H9 (cell line): ENCODE measurements around the gene STK17B. TPM values are rescaled to one million over a fixed set of nuclear protein-coding genes. Genes with fewer than 3 reads are reported as not detected.

Experiments
- DNase-seq: peaks from one replicate; pipeline ENCODE4 v3.0.0-alpha.2; 2017
- H2AFZ ChIP-seq: one replicate; pipeline ENCODE4 v1.6.1; 2013; ENCODE audit warnings: mild to moderate bottlenecking, low read length, control low read depth, moderate library complexity
- H2AK5ac ChIP-seq: 2 replicates; pipeline ENCODE4 v1.6.1; 2013; ENCODE audit warnings: low read length, control low read depth, mixed read lengths; ENCODE audit not compliant: insufficient read length
- H2BK120ac ChIP-seq: one replicate; pipeline ENCODE4 v1.6.1; 2013; ENCODE audit warnings: low read depth, mild to moderate bottlenecking, low read length, control low read depth, inconsistent platforms; ENCODE audit not compliant: poor library complexity, severe bottlenecking
- H2BK12ac ChIP-seq: 2 replicates; pipeline ENCODE4 v1.6.1; 2013; ENCODE audit warnings: low read length, control low read depth, mixed read lengths, low read depth; ENCODE audit not compliant: insufficient read length
- H2BK15ac ChIP-seq: 2 replicates; pipeline ENCODE4 v1.6.1; 2013; ENCODE audit warnings: low read depth, low read length, control low read depth
- H2BK20ac ChIP-seq: one replicate; pipeline ENCODE4 v1.6.1; 2013; ENCODE audit warnings: low read depth, mild to moderate bottlenecking, low read length, control low read depth, inconsistent platforms; ENCODE audit not compliant: poor library complexity, severe bottlenecking
- H2BK5ac ChIP-seq: 2 replicates; pipeline ENCODE4 v1.6.1; 2013; ENCODE audit warnings: low read length, control low read depth, mixed read lengths; ENCODE audit not compliant: insufficient read length
- H3K14ac ChIP-seq: 2 replicates; pipeline ENCODE4 v1.6.1; 2013; ENCODE audit warnings: low read length, control low read depth; ENCODE audit not compliant: insufficient read depth
- H3K18ac ChIP-seq: 2 replicates; pipeline ENCODE4 v1.6.1; 2013; ENCODE audit warnings: low read depth, mild to moderate bottlenecking, mixed read lengths, low read length, control low read depth; ENCODE audit not compliant: insufficient read length
- H3K23ac ChIP-seq: 2 replicates; pipeline ENCODE4 v1.6.1; 2013; ENCODE audit warnings: low read length, control low read depth, mixed read lengths, low read depth; ENCODE audit not compliant: insufficient read length
- H3K23me2 ChIP-seq: 2 replicates; pipeline ENCODE4 v1.6.1; 2013; ENCODE audit warnings: low read depth, mild to moderate bottlenecking, mixed read lengths, low read length, control low read depth; ENCODE audit not compliant: insufficient read length, poor library complexity, severe bottlenecking
- H3K27ac ChIP-seq: 2 replicates; pipeline ENCODE4 v1.5.1; 2013; ENCODE audit warnings: low read length, control low read depth, mixed read lengths, low read depth; ENCODE audit not compliant: insufficient read length
- H3K27me3 ChIP-seq: 2 replicates; pipeline ENCODE4 v1.6.1; 2013; ENCODE audit warnings: low read length, control low read depth, inconsistent platforms; ENCODE audit not compliant: insufficient read depth
- H3K4ac ChIP-seq: 2 replicates; pipeline ENCODE4 v1.6.1; 2013; ENCODE audit warnings: low read depth, mild to moderate bottlenecking, control low read depth, inconsistent platforms, low read length, moderate library complexity
- H3K4me1 ChIP-seq: 2 replicates; pipeline ENCODE4 v1.6.1; 2013; ENCODE audit warnings: low read length, control low read depth, inconsistent platforms; ENCODE audit not compliant: insufficient read depth
- H3K4me2 ChIP-seq: 2 replicates; pipeline ENCODE4 v1.6.1; 2013; ENCODE audit warnings: low read length, control low read depth, mixed read lengths; ENCODE audit not compliant: insufficient read length, insufficient read depth
- H3K56ac ChIP-seq: 2 replicates; pipeline ENCODE4 v1.6.1; 2013; ENCODE audit warnings: low read depth, mild to moderate bottlenecking, mixed read lengths, low read length, control low read depth; ENCODE audit not compliant: insufficient read length
- H3K79me1 ChIP-seq: 2 replicates; pipeline ENCODE4 v1.6.1; 2013; ENCODE audit warnings: low read depth, mild to moderate bottlenecking, moderate library complexity, low read length, control low read depth, inconsistent platforms; ENCODE audit not compliant: insufficient read depth, poor library complexity, severe bottlenecking
- H3K79me2 ChIP-seq: 2 replicates; pipeline ENCODE4 v1.6.1; 2013; ENCODE audit warnings: low read length, control low read depth, inconsistent platforms; ENCODE audit not compliant: insufficient read depth
- H3K9ac ChIP-seq: 2 replicates; pipeline ENCODE4 v1.6.1; 2013; ENCODE audit warnings: low read length, control low read depth, mixed read lengths; ENCODE audit not compliant: insufficient read length; ENCODE audit errors: extremely low read depth
- H3K9me3 ChIP-seq: one replicate; pipeline ENCODE4 v1.6.1; 2013; ENCODE audit warnings: low read depth, low read length, inconsistent platforms; ENCODE audit not compliant: control insufficient read depth
- H3T11ph ChIP-seq: one replicate; pipeline ENCODE4 v1.6.1; 2013; ENCODE audit warnings: mild to moderate bottlenecking, low read length, control low read depth, inconsistent platforms
- H4K20me1 ChIP-seq: one replicate; pipeline ENCODE4 v1.6.1; 2013; ENCODE audit not compliant: control insufficient read depth, insufficient read length, insufficient read depth
- H4K5ac ChIP-seq: 2 replicates; pipeline ENCODE4 v1.6.1; 2013; ENCODE audit warnings: low read depth, mild to moderate bottlenecking, mixed read lengths, low read length, control low read depth; ENCODE audit not compliant: insufficient read length
- H4K8ac ChIP-seq: replicated peaks from 2 replicates; pipeline ENCODE4 v1.6.1; 2013; ENCODE audit warnings: low read length, control low read depth, mixed read lengths, low read depth; ENCODE audit not compliant: insufficient read length
- H4K91ac ChIP-seq: 2 replicates; pipeline ENCODE4 v1.6.1; 2013; ENCODE audit warnings: low read depth, mild to moderate bottlenecking, moderate library complexity, mixed read lengths, low read length, control low read depth; ENCODE audit not compliant: insufficient read length
- H3K27ac Mint-ChIP-seq, 3 experiments: 2 replicates in 2 of 3; 3 replicates in 1 of 3; pipeline ENCODE4 v1.8.0; 2020 to 2021; ENCODE audit warnings: mixed read lengths in 3 of 3, mild to moderate bottlenecking in 1 of 3, moderate library complexity in 1 of 3
- H3K27me3 Mint-ChIP-seq: 2 replicates; pipeline ENCODE4 v1.8.0; 2021; ENCODE audit warnings: low read depth, mild to moderate bottlenecking, moderate library complexity, mixed read lengths
- H3K36me3 Mint-ChIP-seq, 3 experiments: 2 replicates in 2 of 3; 3 replicates in 1 of 3; pipeline ENCODE4 v1.8.0; 2020 to 2021; ENCODE audit warnings: low read depth in 3 of 3, mixed read lengths in 3 of 3; ENCODE audit not compliant: insufficient read depth in 1 of 3
- H3K4me1 Mint-ChIP-seq, 2 experiments: 2 replicates each; pipeline ENCODE4 v1.8.0; 2020; ENCODE audit warnings: mixed read lengths in 2 of 2
- H3K4me3 Mint-ChIP-seq, 2 experiments: 2 replicates in 1 of 2; 3 replicates in 1 of 2; pipeline ENCODE4 v1.8.0; 2020 to 2021; ENCODE audit warnings: mild to moderate bottlenecking in 2 of 2, mixed read lengths in 2 of 2, moderate library complexity in 1 of 2
- H3K9me3 Mint-ChIP-seq, 2 experiments: 2 replicates in 1 of 2; 3 replicates in 1 of 2; pipeline ENCODE4 v1.8.0; 2020; ENCODE audit warnings: mild to moderate bottlenecking in 2 of 2, mixed read lengths in 2 of 2, moderate library complexity in 1 of 2
- CTCF ChIP-seq: fragments of 200-600 bp; sonication (generic); conservative IDR thresholded peaks from 3 replicates; pipeline ENCODE4 v1.8.0; 2021; ENCODE audit warnings: antibody characterized with exemption, mild to moderate bottlenecking
- WGBS: extraction: QIAGEN DNeasy Blood & Tissue Kit; methylation state at CpG from one replicate; pipeline ENCODE4 v1.1.7; 2013; ENCODE audit warnings: missing lambda C conversion rate, low lambda C conversion rate, mixed read lengths; ENCODE audit not compliant: insufficient read length; ENCODE audit errors: extremely low coverage; 5-methylcytosine and 5-hydroxymethylcytosine counted together
- total RNA-seq: library from RNA; stranded (reverse); gene quantifications from 2 replicates; pipeline ENCODE4 v1.2.1, GENCODE V29; 2021

STK17B gene
- total RNA-seq, 1 experiment from 2014 or later = 6.1 TPM

DNA sequence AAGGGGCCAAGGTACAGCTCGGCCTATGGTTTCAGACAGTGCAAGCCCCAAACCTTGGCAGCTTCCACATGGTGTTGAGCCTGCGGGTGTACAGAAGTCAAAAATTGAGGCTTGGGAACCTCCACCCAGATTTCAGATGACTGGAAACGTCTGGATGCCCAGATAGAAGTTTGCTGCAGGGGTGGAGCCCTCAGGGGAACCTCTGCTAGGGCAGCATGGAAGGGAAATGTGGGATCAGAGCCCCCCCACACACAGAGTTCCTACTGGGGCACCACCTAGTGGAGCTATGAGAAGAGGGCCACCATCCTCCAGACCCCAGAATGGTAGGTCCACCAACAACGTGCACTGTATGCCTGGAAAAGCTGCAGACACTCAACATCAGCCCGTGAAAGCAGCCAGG, 87.8 kb downstream of the STK17B start:
- Histone ChIP-seq H2BK15ac (no peak overlapping the region), H4K5ac (no peak overlapping the region), H4K91ac (no peak overlapping the region), H3K23ac (no peak overlapping the region), H3K4ac (no peak overlapping the region), H3K27me3 (no peaks in the 10 kb centered on the region), H3K4me2 (no peak overlapping the region), H3K56ac (no peak overlapping the region), H3T11ph (no peak overlapping the region), H3K4me1 (no peaks in the 10 kb centered on the region; the same call in 1 of the 2 replicates), H3K9me3 (no peaks in the 10 kb centered on the region), H4K20me1 (no peaks in the 10 kb centered on the region), H3K79me2 (no peaks in the 10 kb centered on the region), H2BK12ac (no peak overlapping the region), H3K14ac (no peak overlapping the region), H2AFZ (no peak overlapping the region), H2AK5ac (no peak overlapping the region), H3K79me1 (no peaks in the 10 kb centered on the region), H2BK120ac (no peak overlapping the region), H2BK5ac (no peak overlapping the region), H4K8ac (no peak overlapping the region), H3K18ac (no peak overlapping the region), H2BK20ac (no peak overlapping the region), H3K23me2 (no peaks in the 10 kb centered on the region), H3K27ac (no peak overlapping the region), H3K9ac (no peak overlapping the region)
- peaks cover 18 to 29% (median 25%) of the 10 kb centered on the region in 3 experiments for H3K36me3 Mint-ChIP-seq
- DNase-seq = no peak
- no CpG with 5 or more reads among the region's 5 CpGs for WGBS
- no peaks in the 10 kb centered on the region; the same call in none of the 2 replicates for H3K27me3 Mint-ChIP-seq
- H3K27ac Mint-ChIP-seq = no peak overlapping the region
- H3K4me3 Mint-ChIP-seq = no peak overlapping the region
- H3K4me1 Mint-ChIP-seq = peaks cover 4 to 6% of the 10 kb centered on the region in 2 experiments
- no peak for TF ChIP-seq CTCF
- H3K9me3 Mint-ChIP-seq = peaks cover 26 to 29% of the 10 kb centered on the region in 2 experiments

Other genes with a start within 250 kb of the STK17B start
- gene DNAH7, start 102.7 kb downstream of the STK17B start, total RNA-seq = 0.09 TPM in 1 of 2 replicates, not detected in the other